CD4-positive, alpha-beta T cell treated with Interleukin-15 for 4 hours (primary cell): ENCODE results near the gene WNT7A.

Source experiments
- DNase-seq: peaks from one replicate; pipeline ENCODE4 v3.0.0-alpha.2; 2020; ENCODE audit warnings: low spot score

The WNT7A gene

DNA sequence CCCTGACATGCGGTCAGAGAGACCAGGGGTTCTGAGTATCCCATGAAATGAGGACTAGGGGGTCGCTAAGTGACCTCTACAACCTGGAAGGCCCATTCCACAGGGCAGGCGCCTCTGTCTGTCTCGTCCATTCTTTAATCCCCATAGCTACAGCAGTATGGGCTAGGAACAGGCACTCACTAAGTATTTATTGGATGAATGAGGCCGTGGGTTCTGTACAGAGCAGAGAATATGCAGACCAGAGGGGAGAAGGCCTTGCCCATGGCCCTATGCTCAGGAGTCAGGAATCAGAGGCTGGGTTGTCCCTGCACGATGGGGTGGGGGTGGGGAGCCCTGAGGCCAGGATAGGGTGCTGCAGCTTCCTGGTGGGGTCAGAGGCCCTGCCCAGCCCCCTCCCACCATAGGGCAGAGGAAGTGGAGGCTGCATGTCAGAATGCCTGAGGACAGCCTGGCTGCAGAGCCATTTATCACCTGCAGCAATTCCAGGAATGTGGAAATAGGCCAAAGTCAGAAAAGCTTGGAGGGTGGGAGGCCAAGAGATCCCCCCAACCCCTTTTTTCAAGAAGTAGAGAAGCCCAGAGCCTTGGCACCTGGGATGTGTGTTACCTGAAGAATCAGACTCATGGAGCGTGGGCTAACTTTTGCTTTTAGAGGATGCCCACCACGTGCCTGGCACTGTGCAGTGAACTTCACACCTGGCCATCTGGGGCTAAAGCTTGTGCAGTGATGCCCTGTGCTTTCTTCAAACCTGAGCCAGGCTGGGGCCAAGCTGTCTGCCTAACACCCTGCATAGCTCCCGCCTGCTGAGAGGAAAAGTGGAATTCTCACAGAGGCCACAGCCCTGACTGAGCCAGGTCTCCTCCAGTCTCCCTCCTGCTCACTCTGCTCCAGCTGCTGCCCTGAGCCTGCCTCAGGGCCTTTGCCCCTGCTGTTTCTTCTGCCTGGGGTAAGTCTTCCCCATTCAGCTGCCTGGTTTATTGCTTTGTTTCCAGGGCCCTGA, 109.4 kb downstream of the WNT7A start:
- no peak for DNase-seq

DNA sequence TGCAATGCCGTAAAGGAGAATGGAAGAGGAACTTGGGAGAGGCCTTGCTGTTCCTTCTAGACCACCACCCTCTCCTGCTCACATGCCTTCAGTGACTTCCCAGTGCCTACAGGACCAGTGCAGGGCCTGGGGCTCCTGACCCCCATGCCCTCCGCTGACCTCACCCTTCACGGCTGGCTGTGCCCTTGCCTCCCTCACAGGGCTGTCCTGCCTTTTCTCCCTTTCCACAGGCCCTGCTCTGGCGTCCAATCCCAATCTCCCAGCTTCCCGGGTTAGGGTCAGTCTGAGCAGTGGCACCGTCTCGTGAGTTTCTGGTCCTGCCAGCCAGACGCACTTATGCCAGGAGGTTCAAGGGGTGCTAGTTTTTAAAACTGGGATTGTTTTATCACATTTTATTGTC, 110.4 kb downstream of the WNT7A start:
- DNase-seq, result no peak

DNA sequence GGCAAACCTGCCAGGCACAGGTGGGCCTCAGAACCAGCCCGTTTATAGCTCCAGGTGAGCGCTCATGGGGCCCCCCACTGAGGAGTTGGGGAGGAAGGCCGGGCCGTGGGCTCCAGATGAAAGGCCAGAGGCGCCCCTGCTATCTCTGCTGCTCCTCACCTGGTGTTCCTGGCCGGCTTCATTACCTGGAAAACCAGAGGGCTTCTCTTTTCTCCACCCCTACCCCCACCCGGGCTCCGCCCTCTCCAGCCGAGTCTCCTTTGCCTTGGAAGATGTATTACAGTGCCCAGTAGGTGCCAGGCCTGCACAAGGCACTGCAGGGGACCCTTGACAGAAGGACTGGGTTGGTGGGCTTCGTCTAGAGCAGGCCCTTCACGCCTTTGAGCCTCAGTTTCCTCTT, 111.4 kb downstream of the WNT7A start:
- DNase-seq, result no peak

DNA sequence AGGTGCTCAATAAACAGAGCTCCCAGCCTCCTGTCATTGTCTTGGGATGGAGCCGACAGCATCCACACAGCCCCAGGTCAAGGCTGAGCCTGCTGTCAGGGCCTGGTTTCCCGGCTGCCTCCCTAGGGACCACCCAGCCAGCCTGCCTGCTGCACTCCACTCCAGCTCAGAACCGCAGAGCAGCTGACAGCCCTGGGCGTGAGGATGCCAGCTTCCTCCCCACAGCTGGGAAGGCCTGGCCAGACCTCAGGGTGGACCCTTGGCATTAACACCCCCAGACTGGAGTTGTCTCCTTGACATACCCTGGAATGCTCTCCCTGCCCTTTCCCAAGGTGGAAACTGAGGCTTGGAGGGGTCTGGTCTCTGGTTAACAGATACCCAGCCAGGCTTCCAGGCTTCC, 112.0 kb downstream of the WNT7A start:
- no peak for DNase-seq

DNA sequence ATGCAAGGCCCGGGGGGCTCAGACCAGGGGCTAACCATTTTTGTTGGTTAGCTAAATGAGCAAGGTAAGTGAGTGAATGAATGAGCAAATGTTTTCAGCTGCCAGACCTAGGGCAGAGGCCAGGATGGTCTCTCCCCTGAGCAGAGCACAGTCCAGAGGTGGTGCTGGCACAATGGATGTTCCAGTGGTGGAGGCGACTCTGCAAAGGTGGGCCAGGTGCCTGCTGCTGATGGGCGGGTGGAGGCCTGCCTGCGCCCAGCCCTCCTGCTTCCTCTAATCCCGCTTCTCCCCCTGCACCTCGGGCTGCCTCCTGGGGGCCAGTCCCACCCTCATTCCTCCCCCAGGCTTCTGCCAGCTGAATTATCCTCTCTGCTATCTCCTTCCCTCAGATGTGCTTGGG, 112.8 kb downstream of the WNT7A start:
- DNase-seq, result no peak
